Liver (tissue), 9 donors: ENCODE data around the gene FER1L5. TPM values are rescaled to one million over a fixed set of nuclear protein-coding genes. Genes with fewer than 3 reads are reported as not detected.

Source experiments
- DNase-seq: peaks from one replicate; pipeline ENCODE4 v3.0.0-alpha.2; 2017; ENCODE audit warnings: low spot score
- H3K27ac ChIP-seq, 2 donors: one replicate each; pipeline ENCODE4 v1.7.0; 2013; ENCODE audit warnings: inconsistent platforms in 2 of 2, low read length in 2 of 2, control low read depth in 1 of 2, low read depth in 1 of 2, mild to moderate bottlenecking in 1 of 2
- H3K27me3 ChIP-seq, 4 donors: one replicate each; pipeline versions ENCODE4 v1.6.1 to v1.7.0; 2013; ENCODE audit warnings: low read length in 3 of 4, inconsistent platforms in 1 of 4, mild to moderate bottlenecking in 1 of 4, moderate library complexity in 1 of 4; ENCODE audit not compliant: control insufficient read depth in 4 of 4, insufficient read depth in 4 of 4
- H3K36me3 ChIP-seq, 4 donors: one replicate each; pipeline versions ENCODE4 v1.6.1 to v1.7.0; 2013; ENCODE audit warnings: low read length in 3 of 4, mild to moderate bottlenecking in 3 of 4, low read depth in 1 of 4, moderate library complexity in 1 of 4; ENCODE audit not compliant: control insufficient read depth in 4 of 4, insufficient read depth in 3 of 4
- H3K4me1 ChIP-seq, 4 donors: one replicate each; pipeline versions ENCODE4 v1.6.1 to v1.7.0; 2013; ENCODE audit warnings: low read length in 3 of 4, mild to moderate bottlenecking in 3 of 4, moderate library complexity in 1 of 4; ENCODE audit not compliant: control insufficient read depth in 4 of 4, insufficient read depth in 4 of 4
- H3K4me3 ChIP-seq, 3 donors: one replicate each; pipeline versions ENCODE4 v1.6.1 to v1.7.0; 2013; ENCODE audit warnings: low read length in 3 of 3, control low read depth in 1 of 3, low read depth in 1 of 3, mild to moderate bottlenecking in 1 of 3
- H3K9ac ChIP-seq, 2 donors: one replicate each; pipeline ENCODE4 v1.7.0; 2013; ENCODE audit warnings: low read length in 2 of 2, mild to moderate bottlenecking in 2 of 2, moderate library complexity in 2 of 2, control low read depth in 1 of 2, low read depth in 1 of 2
- H3K9me3 ChIP-seq, 4 donors: one replicate each; pipeline versions ENCODE4 v1.6.1 to v1.7.0; 2013; ENCODE audit warnings: low read length in 3 of 4; ENCODE audit not compliant: control insufficient read depth in 4 of 4
- EGR1 ChIP-seq, 2 donors: IDR thresholded peaks; 2 replicates each; pipeline ENCODE4 v1.6.1; 2016 to 2018; ENCODE audit warnings: antibody characterized with exemption in 2 of 2, low read depth in 2 of 2
- FOXA1 ChIP-seq: IDR thresholded peaks from 2 replicates; pipeline ENCODE4 v1.6.1; 2016; ENCODE audit warnings: antibody characterized with exemption
- FOXA2 ChIP-seq: IDR thresholded peaks from 2 replicates; pipeline ENCODE4 v1.6.1; 2016; ENCODE audit warnings: antibody characterized with exemption
- GABPA ChIP-seq, 2 donors: IDR thresholded peaks in 1 of 2; conservative IDR thresholded peaks in 1 of 2; 2 replicates each; pipeline ENCODE4 v1.6.1; 2016; ENCODE audit warnings: antibody characterized with exemption in 2 of 2, mild to moderate bottlenecking in 1 of 2, moderate library complexity in 1 of 2
- HNF4A ChIP-seq, 2 donors: conservative IDR thresholded peaks; 2 replicates each; pipeline ENCODE4 v1.6.1; 2016; ENCODE audit warnings: antibody characterized with exemption in 2 of 2, mild to moderate bottlenecking in 2 of 2
- HNF4G ChIP-seq: IDR thresholded peaks from 2 replicates; pipeline ENCODE4 v1.6.1; 2016; ENCODE audit warnings: antibody characterized with exemption
- JUND ChIP-seq, 2 donors: IDR thresholded peaks; 2 replicates each; pipeline ENCODE4 v1.6.1; 2016; ENCODE audit warnings: antibody characterized with exemption in 2 of 2
- RAD21 ChIP-seq, 2 donors: IDR thresholded peaks; 2 replicates each; pipeline ENCODE4 v1.6.1; 2016; ENCODE audit warnings: antibody characterized with exemption in 2 of 2, mild to moderate bottlenecking in 2 of 2
- RXRA ChIP-seq, 2 donors: IDR thresholded peaks; 2 replicates each; pipeline ENCODE4 v1.6.1; 2017 to 2018; ENCODE audit warnings: antibody characterized with exemption in 2 of 2, mild to moderate bottlenecking in 1 of 2
- SP1 ChIP-seq: IDR thresholded peaks from 2 replicates; pipeline ENCODE4 v1.6.1; 2018; ENCODE audit warnings: antibody characterized with exemption, mild to moderate bottlenecking
- TAF1 ChIP-seq: conservative IDR thresholded peaks from 2 replicates; pipeline ENCODE4 v1.6.1; 2016; ENCODE audit warnings: antibody characterized with exemption, mild to moderate bottlenecking
- YY1 ChIP-seq: IDR thresholded peaks from 2 replicates; pipeline ENCODE4 v1.6.1; 2016; ENCODE audit warnings: antibody characterized with exemption, mild to moderate bottlenecking
- WGBS: extraction: QIAGEN DNeasy Blood & Tissue Kit; methylation state at CpG from one replicate; pipeline ENCODE4 v1.1.7; 2013; 5-methylcytosine and 5-hydroxymethylcytosine counted together
- polyA plus RNA-seq, 2 donors: library from polyadenylated mRNA; stranded (reverse) in 1 of 2; unstranded in 1 of 2; fragments of 200-250 nt in 1 of 2; fragments of >200 nt in 1 of 2; fragmentation: Nextera tagmentation in 1 of 2; extraction: Ambion mirVana in 1 of 2; gene quantifications; one replicate each; pipeline versions ENCODE4 v1.2.1 to v1.2.3, GENCODE V29; 2013 to 2015
- total RNA-seq, 2 donors: library from RNA; depleted of rRNA; stranded (reverse); fragments of >200 nt; gene quantifications; one replicate each; pipeline ENCODE4 v1.2.3, GENCODE V29; 2014
- TF ChIP-seq, protein P1 (sequence below): fragments of 150-350 bp; IDR thresholded peaks from 2 replicates; pipeline ENCODE4 v1.5.1; 2017; ENCODE audit warnings: improper control_type of control experiment, low read depth, low read length; ENCODE audit not compliant: missing input control
- TF ChIP-seq, protein P2 (sequence below): IDR thresholded peaks from 2 replicates; pipeline ENCODE4 v1.6.1; 2016; ENCODE audit warnings: antibody characterized with exemption, mild to moderate bottlenecking
- TF ChIP-seq, protein P3 (sequence below): IDR thresholded peaks from 2 replicates; pipeline ENCODE4 v1.6.1; 2016; ENCODE audit warnings: antibody characterized with exemption
- TF ChIP-seq, protein P4 (sequence below): IDR thresholded peaks from 2 replicates; pipeline ENCODE4 v1.6.1; 2016; ENCODE audit warnings: antibody characterized with exemption
- TF ChIP-seq, protein P5 (sequence below): IDR thresholded peaks from 2 replicates; pipeline ENCODE4 v1.6.1; 2016; ENCODE audit warnings: antibody characterized with exemption
- donor health status: healthy.
- donor health status: healthy.
- donor health status: healthy.
- donor health status: healthy.
- donor health status: healthy.

Gene FER1L5
- total and polyA plus RNA-seq, 4 donors: under 0.01 TPM; not detected in 3

DNA sequence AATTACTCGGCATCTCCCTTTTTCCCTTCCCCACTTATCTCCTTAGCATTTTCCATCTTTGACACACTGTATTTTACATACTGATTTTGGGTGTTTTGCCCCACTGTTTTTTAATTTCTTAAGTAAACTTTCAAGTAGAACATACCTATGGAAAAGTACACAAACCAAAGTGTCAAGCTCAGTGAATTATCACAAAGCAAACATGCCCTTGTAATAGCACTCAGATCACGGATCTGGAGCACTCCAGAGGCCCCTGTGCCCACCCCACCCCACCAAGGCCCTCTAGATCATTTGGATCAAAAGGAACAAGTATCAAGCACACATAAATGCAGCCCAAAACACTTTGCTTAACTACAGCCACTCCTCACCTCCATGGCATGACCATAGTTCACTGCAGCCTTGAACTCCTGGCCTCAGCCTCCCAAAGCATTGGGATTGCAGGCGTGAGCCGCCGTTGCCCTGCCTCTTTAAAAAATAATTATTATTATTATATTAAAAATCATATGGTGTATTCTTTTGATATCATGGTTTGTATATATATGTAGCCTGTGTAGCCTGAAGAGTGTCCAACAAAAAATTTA, 38.1 kb downstream of the FER1L5 start:
- DNase-seq: no peak
- Histone ChIP-seq H3K9ac (no peak overlapping the region), H3K27me3 (no peaks in the 10 kb centered on the region), H3K4me1 (peaks cover 0 to 6% (median 4%) of the 10 kb centered on the region in 4 donors), H3K27ac (no peak overlapping the region), H3K9me3 (no peaks in the 10 kb centered on the region), H3K4me3 (no peak overlapping the region), H3K36me3 (no peaks in the 10 kb centered on the region)
- WGBS: 41% methylated on average over 5 of the region's 5 CpGs
- TF ChIP-seq, protein P1, sequence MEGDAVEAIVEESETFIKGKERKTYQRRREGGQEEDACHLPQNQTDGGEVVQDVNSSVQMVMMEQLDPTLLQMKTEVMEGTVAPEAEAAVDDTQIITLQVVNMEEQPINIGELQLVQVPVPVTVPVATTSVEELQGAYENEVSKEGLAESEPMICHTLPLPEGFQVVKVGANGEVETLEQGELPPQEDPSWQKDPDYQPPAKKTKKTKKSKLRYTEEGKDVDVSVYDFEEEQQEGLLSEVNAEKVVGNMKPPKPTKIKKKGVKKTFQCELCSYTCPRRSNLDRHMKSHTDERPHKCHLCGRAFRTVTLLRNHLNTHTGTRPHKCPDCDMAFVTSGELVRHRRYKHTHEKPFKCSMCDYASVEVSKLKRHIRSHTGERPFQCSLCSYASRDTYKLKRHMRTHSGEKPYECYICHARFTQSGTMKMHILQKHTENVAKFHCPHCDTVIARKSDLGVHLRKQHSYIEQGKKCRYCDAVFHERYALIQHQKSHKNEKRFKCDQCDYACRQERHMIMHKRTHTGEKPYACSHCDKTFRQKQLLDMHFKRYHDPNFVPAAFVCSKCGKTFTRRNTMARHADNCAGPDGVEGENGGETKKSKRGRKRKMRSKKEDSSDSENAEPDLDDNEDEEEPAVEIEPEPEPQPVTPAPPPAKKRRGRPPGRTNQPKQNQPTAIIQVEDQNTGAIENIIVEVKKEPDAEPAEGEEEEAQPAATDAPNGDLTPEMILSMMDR: no peak
- TF ChIP-seq HNF4G (no peak), FOXA2 (peak; percentile 51), FOXA1 (no peak), GABPA (IDR thresholded peaks at IDR 0.05 in 1 of 2, conservative IDR thresholded peaks at IDR 0.05 in 1 of 2) (no peak), SP1 (peak; percentile 34), RAD21 (IDR thresholded peaks at IDR 0.05) (no peak), RXRA (IDR thresholded peaks at IDR 0.05) (peak; percentile 28 to 31), YY1 (no peak), HNF4A (conservative IDR thresholded peaks at IDR 0.05) (peak; percentile 47 to 61)
- TF ChIP-seq, protein P2, sequence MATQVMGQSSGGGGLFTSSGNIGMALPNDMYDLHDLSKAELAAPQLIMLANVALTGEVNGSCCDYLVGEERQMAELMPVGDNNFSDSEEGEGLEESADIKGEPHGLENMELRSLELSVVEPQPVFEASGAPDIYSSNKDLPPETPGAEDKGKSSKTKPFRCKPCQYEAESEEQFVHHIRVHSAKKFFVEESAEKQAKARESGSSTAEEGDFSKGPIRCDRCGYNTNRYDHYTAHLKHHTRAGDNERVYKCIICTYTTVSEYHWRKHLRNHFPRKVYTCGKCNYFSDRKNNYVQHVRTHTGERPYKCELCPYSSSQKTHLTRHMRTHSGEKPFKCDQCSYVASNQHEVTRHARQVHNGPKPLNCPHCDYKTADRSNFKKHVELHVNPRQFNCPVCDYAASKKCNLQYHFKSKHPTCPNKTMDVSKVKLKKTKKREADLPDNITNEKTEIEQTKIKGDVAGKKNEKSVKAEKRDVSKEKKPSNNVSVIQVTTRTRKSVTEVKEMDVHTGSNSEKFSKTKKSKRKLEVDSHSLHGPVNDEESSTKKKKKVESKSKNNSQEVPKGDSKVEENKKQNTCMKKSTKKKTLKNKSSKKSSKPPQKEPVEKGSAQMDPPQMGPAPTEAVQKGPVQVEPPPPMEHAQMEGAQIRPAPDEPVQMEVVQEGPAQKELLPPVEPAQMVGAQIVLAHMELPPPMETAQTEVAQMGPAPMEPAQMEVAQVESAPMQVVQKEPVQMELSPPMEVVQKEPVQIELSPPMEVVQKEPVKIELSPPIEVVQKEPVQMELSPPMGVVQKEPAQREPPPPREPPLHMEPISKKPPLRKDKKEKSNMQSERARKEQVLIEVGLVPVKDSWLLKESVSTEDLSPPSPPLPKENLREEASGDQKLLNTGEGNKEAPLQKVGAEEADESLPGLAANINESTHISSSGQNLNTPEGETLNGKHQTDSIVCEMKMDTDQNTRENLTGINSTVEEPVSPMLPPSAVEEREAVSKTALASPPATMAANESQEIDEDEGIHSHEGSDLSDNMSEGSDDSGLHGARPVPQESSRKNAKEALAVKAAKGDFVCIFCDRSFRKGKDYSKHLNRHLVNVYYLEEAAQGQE: no peak
- TF ChIP-seq, protein P3, sequence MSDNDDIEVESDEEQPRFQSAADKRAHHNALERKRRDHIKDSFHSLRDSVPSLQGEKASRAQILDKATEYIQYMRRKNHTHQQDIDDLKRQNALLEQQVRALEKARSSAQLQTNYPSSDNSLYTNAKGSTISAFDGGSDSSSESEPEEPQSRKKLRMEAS: no peak

GRCh38 chr2:96681540-96681939, 39.0 kb downstream of the FER1L5 start:
- DNase-seq: no peak
- 95% methylated on average over 4 of the region's 4 CpGs for WGBS
- H3K27ac ChIP-seq: no peak overlapping the region
- TF ChIP-seq HNF4A (conservative IDR thresholded peaks at IDR 0.05) (no peak), TAF1 (no peak), HNF4G (no peak), RXRA (IDR thresholded peaks at IDR 0.05) (no peak), JUND (IDR thresholded peaks at IDR 0.05) (no peak), EGR1 (IDR thresholded peaks at IDR 0.05; ENCODE audit: low read depth in 2 of 2) (no peak), SP1 (no peak)
- TF ChIP-seq, protein P4, sequence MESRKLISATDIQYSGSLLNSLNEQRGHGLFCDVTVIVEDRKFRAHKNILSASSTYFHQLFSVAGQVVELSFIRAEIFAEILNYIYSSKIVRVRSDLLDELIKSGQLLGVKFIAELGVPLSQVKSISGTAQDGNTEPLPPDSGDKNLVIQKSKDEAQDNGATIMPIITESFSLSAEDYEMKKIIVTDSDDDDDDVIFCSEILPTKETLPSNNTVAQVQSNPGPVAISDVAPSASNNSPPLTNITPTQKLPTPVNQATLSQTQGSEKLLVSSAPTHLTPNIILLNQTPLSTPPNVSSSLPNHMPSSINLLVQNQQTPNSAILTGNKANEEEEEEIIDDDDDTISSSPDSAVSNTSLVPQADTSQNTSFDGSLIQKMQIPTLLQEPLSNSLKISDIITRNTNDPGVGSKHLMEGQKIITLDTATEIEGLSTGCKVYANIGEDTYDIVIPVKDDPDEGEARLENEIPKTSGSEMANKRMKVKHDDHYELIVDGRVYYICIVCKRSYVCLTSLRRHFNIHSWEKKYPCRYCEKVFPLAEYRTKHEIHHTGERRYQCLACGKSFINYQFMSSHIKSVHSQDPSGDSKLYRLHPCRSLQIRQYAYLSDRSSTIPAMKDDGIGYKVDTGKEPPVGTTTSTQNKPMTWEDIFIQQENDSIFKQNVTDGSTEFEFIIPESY: no peak
- TF ChIP-seq, protein P1: no peak
- TF ChIP-seq, protein P5, sequence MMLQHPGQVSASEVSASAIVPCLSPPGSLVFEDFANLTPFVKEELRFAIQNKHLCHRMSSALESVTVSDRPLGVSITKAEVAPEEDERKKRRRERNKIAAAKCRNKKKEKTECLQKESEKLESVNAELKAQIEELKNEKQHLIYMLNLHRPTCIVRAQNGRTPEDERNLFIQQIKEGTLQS: no peak
- TF ChIP-seq, protein P3: no peak
- H3K9me3 ChIP-seq: no peaks in the 10 kb centered on the region
- peaks cover 0 to 6% (median 4%) of the 10 kb centered on the region in 4 donors for H3K4me1 ChIP-seq
- H3K36me3 ChIP-seq: no peaks in the 10 kb centered on the region
- H3K9ac ChIP-seq: no peak overlapping the region
- no peaks in the 10 kb centered on the region for H3K27me3 ChIP-seq
- no peak overlapping the region for H3K4me3 ChIP-seq
